GM12865 (cell line): ENCODE measurements around the gene SLC16A14.

Experiments used
- DNase-seq: peaks from one replicate; pipeline ENCODE4 v3.0.0; 2010; ENCODE audit warnings: low read depth
- H3K4me3 ChIP-seq: 2 replicates; pipeline ENCODE4 v1.5.1; 2011; ENCODE audit warnings: mild to moderate bottlenecking, low read depth, low read length, control low read depth
- CTCF ChIP-seq: IDR thresholded peaks from 2 replicates; pipeline ENCODE4 v1.5.1; 2011; ENCODE audit warnings: low read length, control low read depth, low read depth, inconsistent platforms; ENCODE audit not compliant: insufficient read depth; ENCODE audit errors: missing control alignments

The SLC16A14 gene

DNA sequence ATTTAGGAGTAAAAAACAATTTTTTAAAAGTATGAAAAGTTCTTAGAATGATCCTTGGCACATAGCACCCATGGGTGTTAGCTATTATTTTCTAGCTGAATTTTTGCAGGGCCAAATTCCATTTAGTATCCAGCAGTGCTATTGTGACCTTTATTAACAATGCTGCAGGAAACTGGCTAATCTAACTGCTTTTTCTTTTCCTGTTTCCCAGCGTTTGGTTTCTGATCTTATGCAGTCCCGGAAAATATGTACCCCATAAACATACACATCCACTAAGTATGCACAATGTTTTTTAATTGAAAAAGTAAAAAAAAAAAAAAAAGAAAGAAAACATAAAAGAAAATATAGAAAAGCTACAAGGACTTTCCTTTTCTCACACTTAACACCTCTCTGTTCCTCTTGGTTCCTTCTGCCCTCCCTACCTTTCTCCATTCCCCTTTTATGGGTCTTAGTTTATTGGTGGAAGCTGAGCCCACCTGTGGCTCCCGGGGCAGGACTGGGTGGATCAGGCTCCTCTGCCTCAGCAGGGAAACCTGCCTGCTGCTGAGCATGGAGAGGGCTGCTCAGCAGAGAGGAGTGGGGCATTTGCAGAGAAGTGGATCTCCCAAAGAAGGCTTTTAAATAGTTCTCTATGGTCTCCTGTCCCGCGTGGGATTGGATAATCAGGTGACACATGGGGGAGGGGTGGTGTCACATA lies 9.3 kb upstream of the SLC16A14 start:
- no peak for TF ChIP-seq CTCF
- DNase-seq: no peak
- no peak overlapping the region for H3K4me3 ChIP-seq

GRCh38 chr2:230076819-230077218 lies 8.1 kb upstream of the SLC16A14 start:
- no peak for TF ChIP-seq CTCF
- no peak for DNase-seq
- no peak overlapping the region for H3K4me3 ChIP-seq

DNA sequence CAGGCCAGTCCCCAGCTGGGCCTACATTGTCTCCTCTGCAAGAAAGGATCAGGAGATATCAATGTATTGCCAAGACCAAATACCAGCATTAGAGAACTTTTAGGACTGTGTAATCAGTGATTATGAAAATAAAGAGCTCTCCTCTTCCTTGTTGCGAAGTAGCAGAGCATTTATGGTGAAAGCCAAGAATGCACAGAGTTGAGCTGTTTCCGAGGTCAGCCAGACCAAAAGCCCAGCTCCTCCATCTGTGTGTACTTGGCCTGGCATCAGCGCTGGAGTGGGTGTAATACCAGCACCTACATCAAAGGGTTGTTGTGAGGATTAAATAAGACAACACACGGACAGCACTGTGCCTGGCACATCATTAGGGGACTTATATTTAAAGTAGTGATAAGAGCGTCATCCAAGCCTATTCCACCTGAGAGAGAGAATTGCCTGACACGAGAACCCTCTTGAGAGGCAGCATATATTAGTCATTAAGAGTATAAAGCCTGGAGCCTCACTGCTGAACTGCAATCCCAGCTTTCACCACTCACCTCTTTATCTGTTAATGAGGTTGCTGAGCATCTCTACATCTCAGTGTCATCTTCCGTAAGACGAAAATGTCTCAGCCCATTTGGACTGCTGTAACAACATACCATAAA lies 7.4 kb upstream of the SLC16A14 start:
- no peak for DNase-seq
- H3K4me3 ChIP-seq: no peak overlapping the region
- no peak for TF ChIP-seq CTCF

GRCh38 chr2:230071421-230071820 lies 2.7 kb upstream of the SLC16A14 start:
- no peak for DNase-seq
- no peak overlapping the region for H3K4me3 ChIP-seq
- no peak for TF ChIP-seq CTCF

DNA sequence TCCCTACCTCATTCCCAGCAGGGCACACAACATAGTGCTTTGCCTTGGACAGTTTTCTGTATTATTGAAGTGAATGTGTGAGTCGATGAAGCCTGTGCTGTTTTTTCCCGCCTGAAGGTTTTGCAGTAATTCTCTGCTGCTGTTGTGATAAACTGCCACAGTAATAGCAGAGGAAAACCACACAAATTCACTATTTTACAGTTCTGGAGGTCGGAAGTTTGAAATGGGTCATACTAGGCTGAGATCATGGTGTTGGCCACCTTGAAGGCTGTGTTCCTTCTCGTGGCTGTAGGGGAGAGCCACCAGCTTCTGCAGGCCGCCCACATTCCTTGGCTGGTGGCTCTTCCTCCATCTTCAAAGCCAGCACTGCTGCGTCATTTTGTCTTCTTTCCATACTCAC lies 678 bp upstream of the SLC16A14 start:
- no peak for TF ChIP-seq CTCF
- no peak for DNase-seq
- H3K4me3 ChIP-seq: no peak overlapping the region

GRCh38 chr2:230068016-230068650 lies 591 bp downstream of the SLC16A14 start:
- peak; percentile 68 for DNase-seq
- peak overlapping the region; percentile 79 for H3K4me3 ChIP-seq
- peak; percentile 27 for TF ChIP-seq CTCF
